Measurements from ENCODE around the gene SLC9A7.

Gene SLC9A7

GRCh38 chrX:46574774-46575381 is 184.0 kb downstream of the SLC9A7 start:
- TF ChIP-seq, protein P1, sequence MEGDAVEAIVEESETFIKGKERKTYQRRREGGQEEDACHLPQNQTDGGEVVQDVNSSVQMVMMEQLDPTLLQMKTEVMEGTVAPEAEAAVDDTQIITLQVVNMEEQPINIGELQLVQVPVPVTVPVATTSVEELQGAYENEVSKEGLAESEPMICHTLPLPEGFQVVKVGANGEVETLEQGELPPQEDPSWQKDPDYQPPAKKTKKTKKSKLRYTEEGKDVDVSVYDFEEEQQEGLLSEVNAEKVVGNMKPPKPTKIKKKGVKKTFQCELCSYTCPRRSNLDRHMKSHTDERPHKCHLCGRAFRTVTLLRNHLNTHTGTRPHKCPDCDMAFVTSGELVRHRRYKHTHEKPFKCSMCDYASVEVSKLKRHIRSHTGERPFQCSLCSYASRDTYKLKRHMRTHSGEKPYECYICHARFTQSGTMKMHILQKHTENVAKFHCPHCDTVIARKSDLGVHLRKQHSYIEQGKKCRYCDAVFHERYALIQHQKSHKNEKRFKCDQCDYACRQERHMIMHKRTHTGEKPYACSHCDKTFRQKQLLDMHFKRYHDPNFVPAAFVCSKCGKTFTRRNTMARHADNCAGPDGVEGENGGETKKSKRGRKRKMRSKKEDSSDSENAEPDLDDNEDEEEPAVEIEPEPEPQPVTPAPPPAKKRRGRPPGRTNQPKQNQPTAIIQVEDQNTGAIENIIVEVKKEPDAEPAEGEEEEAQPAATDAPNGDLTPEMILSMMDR (IDR thresholded peaks at IDR 0.05; ENCODE audit: low read depth, low read length), result no peak
- no peak for DNase-seq (ENCODE audit: extremely low read depth, low read depth)

- no peak for DNase-seq (ENCODE audit: extremely low read depth, low read depth)
- TF ChIP-seq, protein P1 (IDR thresholded peaks at IDR 0.05; ENCODE audit: low read depth, low read length), result no peak; the same call in none of the 2 replicates
Observed at GRCh38 chrX:46573892-46574773, 184.8 kb downstream of the SLC9A7 start.

DNA sequence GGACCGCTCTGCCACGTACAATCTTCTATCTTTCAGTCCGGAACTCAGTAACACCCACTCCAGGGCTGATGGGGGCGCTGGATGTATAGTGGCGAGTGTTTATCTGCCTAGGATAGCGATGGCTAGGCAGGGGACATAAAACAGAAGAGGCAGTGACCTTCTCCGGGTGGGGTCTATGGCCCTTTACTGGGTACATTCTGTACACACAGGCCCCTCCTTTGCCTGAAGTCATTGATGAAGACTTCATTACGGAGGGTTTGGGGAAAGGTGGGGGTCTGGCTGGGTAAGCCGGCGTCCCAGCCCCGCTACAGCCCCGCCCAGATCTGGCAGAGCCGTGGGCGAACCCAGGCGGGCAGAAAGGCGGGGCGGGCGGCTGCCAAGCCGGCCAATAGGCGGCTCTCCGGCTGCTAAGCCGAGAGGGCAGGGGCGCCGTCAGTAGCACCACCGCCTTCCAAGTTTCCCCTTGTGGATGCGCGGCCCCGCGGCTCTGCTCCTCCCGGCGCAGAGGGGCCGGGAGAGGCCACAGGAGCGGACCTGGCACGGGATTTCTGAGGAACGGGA is 185.5 kb downstream of the SLC9A7 start, which contains the start of gene CHST7:
Gene CHST7 (plus strand): TSS at position 435 of the 561 bp plus-strand sequence. CDS start 167 bp downstream, outside the sequence.
- TF ChIP-seq, protein P1 (IDR thresholded peaks at IDR 0.05; ENCODE audit: low read depth, low read length), result peak; percentile 39
- no peak for DNase-seq (ENCODE audit: extremely low read depth, low read depth)

- TF ChIP-seq, protein P1 (IDR thresholded peaks at IDR 0.05; ENCODE audit: low read depth, low read length), result no peak
- no peak for DNase-seq (ENCODE audit: extremely low read depth, low read depth)
Observed at GRCh38 chrX:46572340-46572936, 186.5 kb downstream of the SLC9A7 start.

GRCh38 chrX:46571423-46572339 is 187.2 kb downstream of the SLC9A7 start:
- no peak for DNase-seq (ENCODE audit: extremely low read depth, low read depth)
- TF ChIP-seq, protein P1 (IDR thresholded peaks at IDR 0.05; ENCODE audit: low read depth, low read length), result no peak

DNA sequence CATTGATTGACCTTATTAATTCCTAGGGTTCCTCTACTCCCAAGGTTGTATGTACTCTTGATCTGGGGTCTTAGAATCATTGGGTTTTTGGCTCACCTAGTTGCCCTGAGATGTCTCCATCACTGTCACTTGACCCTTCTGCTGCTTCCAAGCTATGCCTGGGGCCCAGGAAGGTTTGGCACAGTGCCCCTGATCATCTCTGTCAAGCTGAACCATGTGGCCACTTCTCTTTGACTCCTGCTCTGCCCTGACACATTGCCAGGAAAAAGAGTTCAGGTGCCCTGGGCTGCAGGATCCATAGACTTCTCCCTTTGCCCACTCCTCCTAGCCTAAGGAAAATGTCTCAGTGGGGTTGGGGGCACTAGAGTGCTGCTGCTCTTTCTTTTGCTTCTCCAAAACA is 189.3 kb downstream of the SLC9A7 start:
- DNase-seq (ENCODE audit: extremely low read depth, low read depth), result no peak
- TF ChIP-seq, protein P1 (IDR thresholded peaks at IDR 0.05; ENCODE audit: low read depth, low read length), result no peak

Data from AG09319 (cell line).